Measurements from ENCODE around the gene HNF4A. TPM values are rescaled to one million over a fixed set of nuclear protein-coding genes. Genes with fewer than 3 reads are reported as not detected.
"Not testable (repeated sequence)": the region's sequence is repeated elsewhere in the genome, so short reads cannot be mapped to it uniquely, and the experiment has no call there.

The HNF4A gene
- total RNA-seq, 3 donors from 2014 or later, result 0.11 to 0.27 (median 0.18) TPM

DNA sequence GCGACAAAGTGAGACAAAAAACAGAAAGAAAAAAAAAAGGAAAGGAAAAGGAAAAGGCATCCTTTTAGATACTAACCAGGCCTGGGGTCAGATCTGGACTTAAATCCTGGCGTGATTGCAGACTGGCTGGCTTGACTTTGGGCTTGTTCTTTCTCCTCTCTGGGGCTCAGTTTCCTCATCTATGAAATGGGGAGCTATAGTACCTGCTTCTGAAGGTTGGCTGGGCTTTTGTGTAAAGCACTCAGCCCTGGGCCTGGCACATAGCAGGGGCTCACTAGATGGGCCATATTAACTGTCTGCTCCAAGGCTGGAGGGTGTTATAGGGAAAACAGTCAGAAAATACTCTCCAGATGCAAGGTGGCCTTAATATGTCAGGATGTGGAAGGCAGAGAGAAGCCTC, 19.8 kb upstream of the HNF4A start:
- Mint-ChIP-seq H3K4me3 (no peak overlapping the region), H3K36me3 (ENCODE audit: insufficient read depth) (no peaks in the 10 kb centered on the region), H3K4me1 (ENCODE audit: low read depth) (no peaks in the 10 kb centered on the region), H3K9me3 (no peaks in the 10 kb centered on the region), H3K27me3 (ENCODE audit: low read depth) (peaks cover 15% of the 10 kb centered on the region)
- DNase-seq (no peak), ATAC-seq (no peak)

GRCh38 chr20:44336086-44336485, 19.4 kb upstream of the HNF4A start:
- H3K9me3 Mint-ChIP-seq, result no peaks in the 10 kb centered on the region
- no peaks in the 10 kb centered on the region for H3K4me1 Mint-ChIP-seq (ENCODE audit: low read depth)
- H3K27me3 Mint-ChIP-seq (ENCODE audit: low read depth), result peaks cover 15% of the 10 kb centered on the region
- H3K4me3 Mint-ChIP-seq, result no peak overlapping the region
- ATAC-seq (no peak), DNase-seq (no peak)
- no peaks in the 10 kb centered on the region for H3K36me3 Mint-ChIP-seq (ENCODE audit: insufficient read depth)

DNA sequence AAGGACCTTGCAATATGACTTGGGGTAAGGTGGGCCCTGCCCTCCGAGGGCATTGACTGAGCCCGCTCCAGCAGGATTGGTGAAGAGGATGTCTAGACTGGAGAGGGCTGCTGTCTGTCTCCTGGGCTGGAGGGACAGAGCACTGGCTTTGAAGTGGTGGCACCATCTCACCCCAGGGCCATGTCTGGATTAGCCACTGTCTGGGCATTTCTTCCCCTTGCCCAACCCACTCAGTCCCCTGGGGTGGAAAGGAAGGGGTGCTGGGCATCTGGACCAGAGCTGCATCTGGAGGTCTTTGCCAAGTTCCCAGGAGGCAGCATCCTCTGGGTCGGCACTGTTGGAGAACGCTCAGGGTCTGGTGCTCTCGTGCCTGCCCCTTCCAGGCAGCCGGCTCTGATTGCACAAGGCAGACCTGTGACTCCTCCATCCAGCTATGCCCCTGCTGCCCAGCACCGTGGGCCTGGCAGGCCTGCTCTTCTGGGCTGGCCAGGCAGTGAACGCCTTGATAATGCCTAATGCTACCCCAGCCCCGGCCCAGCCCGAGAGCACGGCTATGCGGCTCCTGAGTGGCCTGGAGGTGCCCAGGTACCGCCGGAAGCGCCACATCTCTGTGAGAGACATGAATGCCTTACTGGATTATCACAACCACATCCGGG, 18.6 kb upstream of the HNF4A start, which contains the start of gene R3HDML:
R3HDML (plus strand) TSS at position 319 of the 656 bp plus-strand sequence; CDS start at position 434, 115 bp downstream.
- Mint-ChIP-seq H3K27me3 (ENCODE audit: low read depth) (peaks cover 9% of the 10 kb centered on the region), H3K4me3 (no peak within 1 kb of the TSS), H3K36me3 (ENCODE audit: insufficient read depth) (no peaks in the 10 kb centered on the region), H3K9me3 (no peaks in the 10 kb centered on the region), H3K4me1 (ENCODE audit: low read depth) (no peaks in the 10 kb centered on the region)
- no peak for ATAC-seq
- DNase-seq, result no peak

GRCh38 chr20:44342248-44342647, 13.3 kb upstream of the HNF4A start:
- H3K36me3 Mint-ChIP-seq (ENCODE audit: insufficient read depth), result no peaks in the 10 kb centered on the region
- no peak overlapping the region for H3K4me3 Mint-ChIP-seq
- H3K9me3 Mint-ChIP-seq, result no peaks in the 10 kb centered on the region
- no peak for ATAC-seq
- H3K4me1 Mint-ChIP-seq (ENCODE audit: low read depth), result no peaks in the 10 kb centered on the region
- no peak for DNase-seq
- peaks cover 5% of the 10 kb centered on the region for H3K27me3 Mint-ChIP-seq (ENCODE audit: low read depth)

- ATAC-seq (no peak), DNase-seq (no peak)
- H3K4me1 Mint-ChIP-seq (ENCODE audit: low read depth), result no peaks in the 10 kb centered on the region
- peaks cover 3% of the 10 kb centered on the region for H3K27me3 Mint-ChIP-seq (ENCODE audit: low read depth)
- H3K4me3 Mint-ChIP-seq, result no peak overlapping the region
- H3K9me3 Mint-ChIP-seq, result no peaks in the 10 kb centered on the region
- no peaks in the 10 kb centered on the region for H3K36me3 Mint-ChIP-seq (ENCODE audit: insufficient read depth)
Observed at GRCh38 chr20:44343162-44343675, 12.3 kb upstream of the HNF4A start.

GRCh38 chr20:44344723-44345122, 10.8 kb upstream of the HNF4A start:
- ATAC-seq (no peak), DNase-seq (no peak)
- H3K9me3 Mint-ChIP-seq, result no peaks in the 10 kb centered on the region
- peaks cover 5% of the 10 kb centered on the region for H3K27me3 Mint-ChIP-seq (ENCODE audit: low read depth)
- H3K4me3 Mint-ChIP-seq, result no peak overlapping the region
- H3K4me1 Mint-ChIP-seq (ENCODE audit: low read depth), result no peaks in the 10 kb centered on the region
- no peaks in the 10 kb centered on the region for H3K36me3 Mint-ChIP-seq (ENCODE audit: insufficient read depth)

DNA sequence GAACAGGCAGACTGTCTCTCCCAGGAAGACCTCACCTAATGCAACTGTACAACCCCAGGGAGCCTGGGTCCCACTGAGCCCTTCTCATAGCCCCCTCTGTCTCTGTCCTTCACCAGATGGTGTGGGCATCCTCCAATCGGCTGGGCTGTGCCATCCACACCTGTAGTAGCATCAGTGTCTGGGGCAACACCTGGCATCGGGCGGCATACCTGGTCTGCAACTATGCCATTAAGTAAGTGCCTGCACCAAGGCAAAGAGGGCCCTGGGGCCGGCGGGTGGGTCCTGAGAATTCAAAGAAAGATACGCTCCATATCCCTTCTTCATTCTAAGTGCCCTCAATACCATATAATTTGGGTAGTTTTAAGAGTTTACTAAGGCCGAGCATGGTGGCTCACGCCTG, 10.4 kb upstream of the HNF4A start:
- no peak for DNase-seq
- no peak for ATAC-seq
- H3K4me3 Mint-ChIP-seq, result no peak overlapping the region
- no peaks in the 10 kb centered on the region for H3K36me3 Mint-ChIP-seq (ENCODE audit: insufficient read depth)
- peaks cover 8% of the 10 kb centered on the region for H3K27me3 Mint-ChIP-seq (ENCODE audit: low read depth)
- H3K9me3 Mint-ChIP-seq, result no peaks in the 10 kb centered on the region
- H3K4me1 Mint-ChIP-seq (ENCODE audit: low read depth), result no peaks in the 10 kb centered on the region

DNA sequence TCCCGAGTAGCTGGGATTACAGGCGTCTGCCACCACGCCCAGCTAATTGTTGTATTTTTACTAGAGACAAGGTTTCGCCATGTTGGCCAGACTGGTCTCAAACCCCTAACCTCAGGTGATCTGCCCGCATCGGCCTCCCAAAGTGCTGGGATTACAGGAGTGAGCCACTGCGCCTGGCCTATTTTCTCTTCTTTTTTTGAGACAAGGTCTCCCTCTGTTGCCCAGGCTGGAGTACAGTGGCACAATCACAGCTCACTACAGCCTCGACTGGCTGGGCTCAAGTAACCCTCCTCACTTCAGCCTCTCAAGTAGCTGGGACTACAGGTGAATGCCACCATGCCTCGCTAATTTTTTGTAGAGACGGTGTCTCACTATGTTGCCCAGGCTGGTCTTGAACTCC, 9.6 kb upstream of the HNF4A start:
- not testable (repeated sequence) for H3K9me3 Mint-ChIP-seq; H3K4me1 Mint-ChIP-seq (ENCODE audit: low read depth); H3K36me3 Mint-ChIP-seq (ENCODE audit: insufficient read depth); H3K4me3 Mint-ChIP-seq; DNase-seq; H3K27me3 Mint-ChIP-seq (ENCODE audit: low read depth); ATAC-seq

GRCh38 chr20:44348168-44348659, 7.3 kb upstream of the HNF4A start:
- DNase-seq (no peak), ATAC-seq (no peak)
- H3K36me3 Mint-ChIP-seq (ENCODE audit: insufficient read depth), result no peaks in the 10 kb centered on the region
- H3K4me1 Mint-ChIP-seq (ENCODE audit: low read depth), result no peaks in the 10 kb centered on the region
- H3K4me3 Mint-ChIP-seq, result no peak overlapping the region
- H3K9me3 Mint-ChIP-seq, result no peaks in the 10 kb centered on the region
- H3K27me3 Mint-ChIP-seq (ENCODE audit: low read depth), result peaks cover 20% of the 10 kb centered on the region

- ATAC-seq (no peak), DNase-seq (no peak)
- no peaks in the 10 kb centered on the region for H3K9me3 Mint-ChIP-seq
- H3K4me3 Mint-ChIP-seq, result no peak overlapping the region
- H3K27me3 Mint-ChIP-seq (ENCODE audit: low read depth), result peaks cover 17% of the 10 kb centered on the region
- no peaks in the 10 kb centered on the region for H3K4me1 Mint-ChIP-seq (ENCODE audit: low read depth)
- H3K36me3 Mint-ChIP-seq (ENCODE audit: insufficient read depth), result no peaks in the 10 kb centered on the region
Observed at GRCh38 chr20:44349349-44349748, 6.2 kb upstream of the HNF4A start.

GRCh38 chr20:44350567-44350966, 4.9 kb upstream of the HNF4A start:
- Mint-ChIP-seq H3K4me1 (ENCODE audit: low read depth) (no peaks in the 10 kb centered on the region), H3K27me3 (ENCODE audit: low read depth) (peaks cover 21% of the 10 kb centered on the region), H3K9me3 (no peaks in the 10 kb centered on the region), H3K4me3 (no peak overlapping the region), H3K36me3 (ENCODE audit: insufficient read depth) (no peaks in the 10 kb centered on the region)
- DNase-seq, result no peak
- ATAC-seq, result no peak

DNA sequence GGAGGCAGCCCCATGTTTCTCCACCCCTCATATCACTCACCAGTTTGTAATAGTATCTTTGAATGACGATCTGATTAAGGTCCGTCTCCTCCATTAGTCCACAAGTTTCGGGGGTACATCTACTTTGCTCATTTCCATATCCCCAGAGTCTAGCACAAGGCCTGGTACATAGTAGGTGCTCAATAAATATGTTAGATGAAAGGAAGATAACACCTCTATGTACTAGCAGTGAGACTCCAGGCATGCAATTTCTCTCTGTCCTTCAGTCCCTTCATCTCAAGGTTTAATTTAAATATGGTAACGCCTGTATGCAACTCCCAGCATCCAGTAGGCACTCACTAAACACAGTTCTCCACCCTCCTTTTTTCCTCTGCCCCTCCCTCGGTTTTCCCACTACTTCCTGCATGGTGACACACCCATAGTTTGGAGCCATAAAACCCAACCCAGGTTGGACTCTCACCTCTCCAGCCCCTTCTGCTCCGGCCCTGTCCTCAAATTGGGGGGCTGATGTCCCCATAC, 461 bp upstream of the HNF4A start:
- no peak for DNase-seq
- H3K36me3 Mint-ChIP-seq (ENCODE audit: insufficient read depth), result no peaks in the 10 kb centered on the region
- H3K4me3 Mint-ChIP-seq, result no peak overlapping the region
- no peak for ATAC-seq
- peaks cover 20% of the 10 kb centered on the region for H3K27me3 Mint-ChIP-seq (ENCODE audit: low read depth)
- H3K4me1 Mint-ChIP-seq (ENCODE audit: low read depth), result no peaks in the 10 kb centered on the region
- H3K9me3 Mint-ChIP-seq, result no peaks in the 10 kb centered on the region

- Mint-ChIP-seq H3K4me1 (ENCODE audit: low read depth) (no peaks in the 10 kb centered on the region), H3K27me3 (ENCODE audit: low read depth) (peaks cover 18% of the 10 kb centered on the region), H3K36me3 (ENCODE audit: insufficient read depth) (no peaks in the 10 kb centered on the region), H3K9me3 (no peaks in the 10 kb centered on the region), H3K4me3 (no peak overlapping the region)
- DNase-seq (no peak), ATAC-seq (no peak)
Observed at GRCh38 chr20:44356353-44356723, 839 bp downstream of the HNF4A start.

DNA sequence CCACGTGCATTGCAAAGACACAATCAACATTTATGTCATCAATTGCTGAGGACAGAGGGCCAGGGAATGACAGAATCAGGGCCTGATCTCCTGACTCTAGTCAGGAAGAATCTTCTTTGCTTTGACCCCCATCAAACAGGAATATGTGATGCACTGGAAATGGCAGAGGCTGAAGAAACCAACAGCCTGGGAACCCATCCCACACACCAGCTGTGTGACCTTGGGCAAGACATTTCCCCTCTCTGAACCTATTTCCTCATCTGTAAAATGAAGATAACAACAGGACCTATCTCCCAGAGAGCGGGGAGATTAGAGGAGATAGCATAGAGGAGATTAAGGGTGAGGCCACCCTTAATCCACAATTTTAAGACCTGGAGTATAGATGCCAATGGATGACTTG, 1.5 kb downstream of the HNF4A start:
- peaks cover 13% of the 10 kb centered on the region for H3K27me3 Mint-ChIP-seq (ENCODE audit: low read depth)
- H3K36me3 Mint-ChIP-seq (ENCODE audit: insufficient read depth), result no peaks in the 10 kb centered on the region
- H3K9me3 Mint-ChIP-seq, result no peaks in the 10 kb centered on the region
- no peak overlapping the region for H3K4me3 Mint-ChIP-seq
- ATAC-seq (no peak), DNase-seq (no peak)
- no peaks in the 10 kb centered on the region for H3K4me1 Mint-ChIP-seq (ENCODE audit: low read depth)

- Mint-ChIP-seq H3K9me3 (no peaks in the 10 kb centered on the region), H3K4me3 (no peak overlapping the region), H3K27me3 (ENCODE audit: low read depth) (peaks cover 7% of the 10 kb centered on the region), H3K36me3 (ENCODE audit: insufficient read depth) (no peaks in the 10 kb centered on the region), H3K4me1 (ENCODE audit: low read depth) (no peaks in the 10 kb centered on the region)
- ATAC-seq (no peak), DNase-seq (no peak)
Observed at GRCh38 chr20:44357555-44358125, 2.1 kb downstream of the HNF4A start.
